ES-I3 (cell line): Measurements from ENCODE around the gene C9orf152.
"Not testable (repeated sequence)": the region's sequence is repeated elsewhere in the genome, so short reads cannot be mapped to it uniquely, and the experiment has no call there.

ENCODE experiments used
- H3K36me3 ChIP-seq: 2 replicates; pipeline ENCODE4 v1.6.1; 2013; ENCODE audit warnings: mild to moderate bottlenecking, low read length, control low read depth, moderate library complexity; ENCODE audit not compliant: insufficient read depth
- H3K4me1 ChIP-seq: 2 replicates; pipeline ENCODE4 v1.6.1; 2013; ENCODE audit warnings: mild to moderate bottlenecking, control low read depth, low read length; ENCODE audit not compliant: insufficient read depth
- H3K9ac ChIP-seq: 2 replicates; pipeline ENCODE4 v1.6.1; 2013; ENCODE audit warnings: low read depth, mild to moderate bottlenecking, low read length, moderate library complexity
- H3K9me3 ChIP-seq: 2 replicates; pipeline ENCODE4 v1.6.1; 2013; ENCODE audit warnings: mild to moderate bottlenecking, low read length, moderate library complexity; ENCODE audit not compliant: control insufficient read depth, insufficient read depth

The C9orf152 gene

DNA sequence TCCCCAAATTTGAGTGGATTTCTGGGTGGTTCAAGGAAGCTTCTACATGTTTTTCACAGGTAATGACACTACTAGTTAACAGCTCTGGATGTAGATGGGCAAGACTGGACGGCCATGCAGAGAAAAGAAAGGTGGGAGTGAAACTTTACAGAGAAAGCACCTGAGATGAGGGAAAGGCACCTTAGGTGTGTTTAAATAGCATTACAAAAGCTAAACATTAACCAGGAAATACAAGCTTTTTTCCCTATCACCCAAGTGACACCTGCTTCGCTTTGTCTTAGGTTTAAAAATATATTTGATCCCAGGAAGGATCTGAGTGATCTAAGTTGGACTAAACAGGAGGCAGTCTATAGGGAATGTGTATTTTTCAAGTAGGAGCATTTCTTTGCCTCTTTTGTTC lies 8.3 kb downstream of the C9orf152 start:
- peaks cover 3% of the 10 kb centered on the region; the same call in 1 of the 2 replicates for H3K9me3 ChIP-seq
- no peak overlapping the region for H3K9ac ChIP-seq
- no peaks in the 10 kb centered on the region for H3K4me1 ChIP-seq
- no peaks in the 10 kb centered on the region for H3K36me3 ChIP-seq

- H3K9me3 ChIP-seq, result peaks cover 3% of the 10 kb centered on the region; the same call in 1 of the 2 replicates
- no peaks in the 10 kb centered on the region for H3K36me3 ChIP-seq
- no peak overlapping the region for H3K9ac ChIP-seq
- no peaks in the 10 kb centered on the region for H3K4me1 ChIP-seq
Observed at GRCh38 chr9:110198357-110198756, 9.6 kb downstream of the C9orf152 start.

DNA sequence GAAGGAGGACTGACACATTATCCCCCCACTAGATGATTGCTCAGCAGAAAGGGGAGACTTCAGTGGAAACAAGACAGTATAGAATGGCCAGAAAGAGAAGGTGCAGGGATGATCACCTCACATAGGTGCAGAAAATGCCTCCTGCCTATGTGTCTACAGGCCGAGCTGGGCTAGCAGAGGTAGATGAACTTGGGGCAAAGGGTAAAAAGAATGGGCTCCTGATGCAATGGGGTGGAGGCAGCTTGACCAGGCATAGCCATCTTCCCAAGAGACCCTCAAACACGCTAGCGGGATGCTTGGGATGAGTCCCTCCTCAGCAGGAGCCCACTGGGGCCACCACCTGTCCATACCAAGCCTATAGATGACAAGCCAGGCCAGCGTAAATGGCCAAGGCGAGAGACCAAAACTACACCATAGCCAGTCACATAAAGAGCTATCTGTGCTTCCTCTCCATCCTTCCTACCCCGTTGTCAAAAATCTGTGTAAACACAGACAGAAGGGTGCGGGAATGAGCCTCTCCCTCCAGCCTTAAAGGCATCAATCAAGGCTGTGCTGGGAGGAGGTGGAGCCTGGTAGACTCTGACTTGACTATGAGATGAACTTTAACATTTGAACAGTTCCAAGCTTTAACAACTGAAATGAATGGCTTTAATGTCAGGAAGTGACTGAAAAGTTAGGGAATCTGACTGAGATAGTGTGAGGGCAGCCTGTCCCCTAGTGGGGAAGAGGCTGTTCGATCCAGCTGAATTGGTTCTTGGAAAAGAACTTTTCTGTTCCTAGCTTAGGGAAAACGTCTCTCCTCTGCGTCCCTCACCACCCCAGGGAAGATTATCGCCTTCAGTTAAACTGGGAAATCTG lies 10.4 kb downstream of the C9orf152 start:
- no peaks in the 10 kb centered on the region for H3K4me1 ChIP-seq
- no peaks in the 10 kb centered on the region for H3K36me3 ChIP-seq
- no peak overlapping the region for H3K9ac ChIP-seq
- peaks cover 3% of the 10 kb centered on the region; the same call in 1 of the 2 replicates for H3K9me3 ChIP-seq

DNA sequence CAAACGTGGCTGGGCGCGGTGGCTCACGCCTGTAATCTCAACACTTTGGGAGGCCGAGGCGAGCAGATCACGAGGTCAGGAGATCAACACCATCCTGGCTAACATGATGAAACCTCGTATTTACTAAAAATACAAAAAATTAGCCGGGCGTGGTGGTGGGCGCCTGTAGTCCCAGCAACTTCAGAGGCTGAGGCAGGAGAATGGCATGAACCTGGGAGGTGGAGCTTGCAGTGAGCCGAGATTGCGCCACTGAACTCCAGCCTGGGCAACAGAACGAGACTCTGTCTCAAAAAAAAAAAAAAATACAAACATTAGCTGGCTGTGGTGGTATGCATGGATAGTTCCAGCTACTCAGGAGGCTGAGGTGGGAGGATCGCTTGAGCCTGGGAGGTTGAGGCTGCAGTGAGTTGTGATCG lies 11.9 kb downstream of the C9orf152 start:
- not testable (repeated sequence) for H3K4me1 ChIP-seq, H3K9me3 ChIP-seq, H3K36me3 ChIP-seq, H3K9ac ChIP-seq

DNA sequence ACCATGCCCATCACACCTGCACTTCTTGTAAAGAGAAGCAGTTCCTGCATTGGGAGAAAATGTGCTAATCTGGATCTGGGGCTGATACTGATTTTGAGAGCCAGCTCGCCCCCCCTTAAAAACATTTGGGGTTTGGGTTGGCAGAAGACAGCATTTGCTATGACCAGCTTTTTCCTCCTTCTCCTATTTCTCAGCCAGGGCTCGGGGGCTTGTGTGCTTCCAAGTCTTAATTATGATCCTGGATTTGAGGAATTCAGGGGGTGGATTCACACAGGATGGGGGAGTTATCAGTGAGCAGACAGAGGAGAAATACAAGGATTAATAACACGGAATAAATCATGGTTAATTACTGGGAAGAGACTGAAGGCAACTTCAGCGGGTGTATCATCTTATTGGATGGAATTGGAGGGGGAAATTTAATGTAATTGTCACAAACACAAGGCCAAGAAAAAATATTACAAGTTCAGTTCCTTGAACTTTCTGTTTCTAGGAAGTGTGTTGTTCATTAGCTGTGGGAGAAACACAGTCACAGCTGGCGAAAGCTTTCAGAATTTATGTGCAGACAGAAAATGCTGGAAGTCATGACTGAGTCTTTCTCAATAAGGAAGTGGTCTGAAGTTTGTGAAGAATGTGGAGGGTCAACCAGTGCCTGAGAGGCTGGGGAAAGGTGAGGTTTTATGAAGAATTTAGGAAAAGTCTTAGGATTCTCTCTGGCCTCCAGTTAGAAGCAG lies 15.3 kb downstream of the C9orf152 start:
- Histone ChIP-seq H3K36me3 (no peaks in the 10 kb centered on the region), H3K9ac (no peak overlapping the region), H3K9me3 (peaks cover 3% of the 10 kb centered on the region; the same call in 1 of the 2 replicates), H3K4me1 (no peaks in the 10 kb centered on the region)

- Histone ChIP-seq H3K36me3 (no peaks in the 10 kb centered on the region), H3K9me3 (peaks cover 3% of the 10 kb centered on the region; the same call in 1 of the 2 replicates), H3K4me1 (no peaks in the 10 kb centered on the region), H3K9ac (no peak overlapping the region)
Observed at GRCh38 chr9:110191615-110192014, 16.3 kb downstream of the C9orf152 start.

GRCh38 chr9:110189559-110190320 lies 18.2 kb downstream of the C9orf152 start:
- Histone ChIP-seq H3K9ac (no peak overlapping the region), H3K4me1 (peaks cover 6% of the 10 kb centered on the region; the same call in 1 of the 2 replicates), H3K9me3 (peaks cover under 1% of the 10 kb centered on the region; the same call in 1 of the 2 replicates), H3K36me3 (no peaks in the 10 kb centered on the region)

- no peaks in the 10 kb centered on the region for H3K36me3 ChIP-seq
- no peaks in the 10 kb centered on the region for H3K9me3 ChIP-seq
- H3K4me1 ChIP-seq, result peaks cover 6% of the 10 kb centered on the region; the same call in 1 of the 2 replicates
- no peak overlapping the region for H3K9ac ChIP-seq
Observed at GRCh38 chr9:110188991-110189390, 19.0 kb downstream of the C9orf152 start.

DNA sequence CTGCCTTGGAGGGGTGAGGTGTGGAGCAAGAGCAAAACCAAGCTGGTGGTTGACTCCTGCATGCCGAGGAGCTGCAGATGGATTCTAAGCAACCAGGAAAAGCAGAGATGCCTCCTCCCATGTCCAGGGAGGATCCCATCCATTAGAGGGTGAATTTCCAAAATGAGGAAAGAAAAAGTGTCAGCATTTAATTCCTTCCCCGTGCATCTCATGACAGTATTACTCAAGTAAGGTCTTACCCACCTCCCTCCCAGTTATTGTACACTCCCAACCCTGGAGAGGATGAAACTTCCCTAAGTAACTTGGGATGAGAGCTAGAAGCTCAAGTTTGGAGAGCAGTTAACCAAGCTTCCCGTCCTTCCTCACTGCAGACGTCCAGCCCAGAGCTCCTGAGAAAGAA lies 19.9 kb downstream of the C9orf152 start:
- peaks cover 6% of the 10 kb centered on the region; the same call in 1 of the 2 replicates for H3K4me1 ChIP-seq
- no peaks in the 10 kb centered on the region for H3K36me3 ChIP-seq
- no peak overlapping the region for H3K9ac ChIP-seq
- H3K9me3 ChIP-seq, result no peaks in the 10 kb centered on the region

GRCh38 chr9:110187126-110187525 lies 20.8 kb downstream of the C9orf152 start:
- Histone ChIP-seq H3K9ac (no peak overlapping the region), H3K4me1 (peaks cover 6% of the 10 kb centered on the region; the same call in 1 of the 2 replicates)

DNA sequence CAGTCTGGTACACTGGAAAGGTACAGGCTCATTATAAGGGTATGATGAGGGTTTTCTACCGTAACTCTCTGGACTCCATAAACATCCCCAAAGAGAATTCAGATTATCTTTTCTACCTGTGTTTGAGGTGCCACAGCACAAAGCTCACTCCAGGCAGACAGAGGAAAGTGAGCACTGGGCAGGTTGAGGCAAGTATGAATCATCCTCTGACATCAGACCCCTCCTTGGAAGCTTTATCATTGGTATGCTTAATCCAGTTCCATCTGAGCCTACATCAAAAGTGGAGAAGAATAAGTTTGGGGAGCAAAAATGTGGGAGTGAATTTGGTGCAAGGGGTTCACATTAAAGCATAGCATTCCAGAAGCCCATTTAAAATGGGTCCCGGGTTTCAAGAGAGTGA lies 21.7 kb downstream of the C9orf152 start:
- no peaks in the 10 kb centered on the region for H3K36me3 ChIP-seq
- no peaks in the 10 kb centered on the region; the same call in 1 of the 2 replicates for H3K9me3 ChIP-seq
- H3K4me1 ChIP-seq, result peaks cover 6% of the 10 kb centered on the region; the same call in 1 of the 2 replicates
- H3K9ac ChIP-seq, result no peak overlapping the region

More at GRCh38 chr9:110187126-110187525, 20.8 kb downstream of the C9orf152 start:
- H3K36me3 ChIP-seq, result no peaks in the 10 kb centered on the region
- no peaks in the 10 kb centered on the region for H3K9me3 ChIP-seq

- H3K36me3 ChIP-seq, result no peaks in the 10 kb centered on the region
- no peak overlapping the region for H3K9ac ChIP-seq
- peaks cover 6% of the 10 kb centered on the region; the same call in 1 of the 2 replicates for H3K4me1 ChIP-seq
- no peaks in the 10 kb centered on the region; the same call in 1 of the 2 replicates for H3K9me3 ChIP-seq
Observed at GRCh38 chr9:110185806-110186205, 22.2 kb downstream of the C9orf152 start.

GRCh38 chr9:110183208-110184145 lies 24.5 kb downstream of the C9orf152 start:
- H3K9ac ChIP-seq, result no peak overlapping the region
- H3K9me3 ChIP-seq, result no peaks in the 10 kb centered on the region; the same call in 1 of the 2 replicates
- peaks cover 6% of the 10 kb centered on the region; the same call in 1 of the 2 replicates for H3K4me1 ChIP-seq
- H3K36me3 ChIP-seq, result no peaks in the 10 kb centered on the region
